ENCODE data around the gene ALLC. TPM values are rescaled to one million over a fixed set of nuclear protein-coding genes. Genes with fewer than 3 reads are reported as not detected.
"Not testable (repeated sequence)": the region's sequence is repeated elsewhere in the genome, so short reads cannot be mapped to it uniquely, and the experiment has no call there.

ALLC gene
- total and polyA plus RNA-seq, 9 of the 15 experiments (the other 6 are each of a cell fraction or from before 2014, with no cell fraction given): not detected

- peak; percentile 85 for TF ChIP-seq ZFP1 (CRISPR knock-in tag; IDR thresholded peaks at IDR 0.05)
- H3K9me1 ChIP-seq (ENCODE audit: control insufficient read depth, insufficient read depth, low read length); H3K27ac ChIP-seq (ENCODE audit: extremely low read depth, low read depth, low read length); ATAC-seq; CTCF ChIA-PET (ENCODE audit: low intra/inter-chr PET ratio); H3K4me2 ChIP-seq (ENCODE audit: insufficient read depth, low read length); POLR2A ChIA-PET; H3K4me3 ChIP-seq; H4K20me1 ChIP-seq (replicated peaks; ENCODE audit: control insufficient read depth, insufficient read depth, low read length); BruUV-seq (replicated peaks); FAIRE-seq; H3K4me1 ChIP-seq (replicated peaks in 1 of 2; ENCODE audit: control insufficient read depth in 2 of 2, insufficient read depth in 2 of 2, low read length in 2 of 2); DNase-seq (ENCODE audit: extremely low read depth in 1 of 4, low spot score in 3 of 4); H3K36me3 ChIP-seq (ENCODE audit: control insufficient read depth, insufficient read depth, low read length); H3K9me3 ChIP-seq (replicated peaks; ENCODE audit: control insufficient read depth, insufficient read depth, low read depth, low read length); H3K9ac ChIP-seq (ENCODE audit: insufficient read depth in 1 of 2, low read depth in 2 of 2, low read length in 2 of 2); H2AFZ ChIP-seq (ENCODE audit: low read depth, low read length); in situ Hi-C loops (cut with MboI); H3K79me2 ChIP-seq (ENCODE audit: control insufficient read depth, insufficient read depth, low read length); H3K27me3 ChIP-seq (ENCODE audit: control insufficient read depth in 2 of 2, insufficient read depth in 2 of 2, low read length in 2 of 2); intact Hi-C loops (cut with micrococcal nuclease): not testable (repeated sequence)
- 0% methylated on average over 2 of the region's 2 CpGs for WGBS (ENCODE audit: insufficient coverage, low coverage, missing lambda C conversion rate)
Observed at GRCh38 chr2:3614743-3615142, 43.3 kb upstream of the ALLC start.

GRCh38 chr2:3615541-3616200 lies 42.3 kb upstream of the ALLC start:
- POLR2A ChIA-PET; H3K27me3 ChIP-seq (ENCODE audit: control insufficient read depth in 2 of 2, insufficient read depth in 2 of 2, low read length in 2 of 2); H3K9me1 ChIP-seq (ENCODE audit: control insufficient read depth, insufficient read depth, low read length); H3K36me3 ChIP-seq (ENCODE audit: control insufficient read depth, insufficient read depth, low read length); DNase-seq (ENCODE audit: extremely low read depth in 1 of 4, low spot score in 3 of 4); BruUV-seq (replicated peaks); H3K4me2 ChIP-seq (ENCODE audit: insufficient read depth, low read length); H3K79me2 ChIP-seq (ENCODE audit: control insufficient read depth, insufficient read depth, low read length); H3K4me1 ChIP-seq (replicated peaks in 1 of 2; ENCODE audit: control insufficient read depth in 2 of 2, insufficient read depth in 2 of 2, low read length in 2 of 2); H3K27ac ChIP-seq (ENCODE audit: extremely low read depth, low read depth, low read length); FAIRE-seq; H3K9ac ChIP-seq (ENCODE audit: insufficient read depth in 1 of 2, low read depth in 2 of 2, low read length in 2 of 2); H3K9me3 ChIP-seq (replicated peaks; ENCODE audit: control insufficient read depth, insufficient read depth, low read depth, low read length); intact Hi-C loops (cut with micrococcal nuclease); H2AFZ ChIP-seq (ENCODE audit: low read depth, low read length); H3K4me3 ChIP-seq; H4K20me1 ChIP-seq (replicated peaks; ENCODE audit: control insufficient read depth, insufficient read depth, low read length); in situ Hi-C loops (cut with MboI); ATAC-seq; CTCF ChIA-PET (ENCODE audit: low intra/inter-chr PET ratio): not testable (repeated sequence)
- whole genome bisulfite sequencing (ENCODE audit: insufficient coverage, low coverage, missing lambda C conversion rate): 41% methylated on average over 8 of the region's 46 CpGs

All from K562 (cell line).